Loucy (cell line): Measurements from ENCODE around the gene HOXC12.

Experiments
- H2AFZ ChIP-seq: fragments of 200-600 bp; sonication (generic); 2 replicates; pipeline ENCODE4 v1.6.0; 2016; ENCODE audit warnings: antibody characterized with exemption, mild to moderate bottlenecking, low read length, moderate library complexity
- H3F3A ChIP-seq: fragments of 200-600 bp; 2 replicates; pipeline ENCODE4 v1.6.0; 2016; ENCODE audit warnings: antibody characterized with exemption, low read depth, mild to moderate bottlenecking
- H3K27me3 ChIP-seq: fragments of 200-600 bp; sonication (generic); 2 replicates; pipeline ENCODE4 v1.6.1; 2014; ENCODE audit warnings: low read length, mild to moderate bottlenecking; ENCODE audit not compliant: insufficient read depth, poor library complexity, severe bottlenecking
- H3K36me3 ChIP-seq: fragments of 200-600 bp; sonication (generic); 2 replicates; pipeline ENCODE4 v1.6.1; 2016; ENCODE audit warnings: low read length; ENCODE audit not compliant: insufficient read depth
- H3K4me1 ChIP-seq: fragments of 200-600 bp; sonication (generic); 2 replicates; pipeline ENCODE4 v1.5.1; 2014; ENCODE audit warnings: low read length, mild to moderate bottlenecking; ENCODE audit not compliant: insufficient read depth, poor library complexity, severe bottlenecking
- H3K4me2 ChIP-seq: fragments of 200-600 bp; sonication (generic); 2 replicates; pipeline ENCODE4 v1.6.0; 2014; ENCODE audit warnings: antibody characterized with exemption, low read length, low read depth, mild to moderate bottlenecking; ENCODE audit not compliant: poor library complexity, severe bottlenecking
- H3K4me3 ChIP-seq: fragments of 200-600 bp; sonication (generic); 2 replicates; pipeline ENCODE4 v1.5.1; 2014; ENCODE audit warnings: low read length, mild to moderate bottlenecking, mixed read lengths; ENCODE audit not compliant: poor library complexity, severe bottlenecking
- H3K79me2 ChIP-seq: fragments of 200-600 bp; sonication (generic); 2 replicates; pipeline ENCODE4 v1.6.1; 2014; ENCODE audit warnings: low read length; ENCODE audit not compliant: insufficient read depth
- H3K9ac ChIP-seq: fragments of 200-600 bp; sonication (generic); 2 replicates; pipeline ENCODE4 v1.6.0; 2014; ENCODE audit warnings: mild to moderate bottlenecking, low read depth, low read length, moderate library complexity; ENCODE audit not compliant: poor library complexity, severe bottlenecking
- H3K9me2 ChIP-seq: fragments of 200-600 bp; sonication (generic); replicated peaks from 2 replicates; pipeline ENCODE4 v1.6.1; 2016; ENCODE audit warnings: low read depth, low read length, mixed read lengths
- H3K9me3 ChIP-seq: fragments of 200-600 bp; sonication (generic); 2 replicates; pipeline ENCODE4 v1.6.1; 2014; ENCODE audit warnings: mild to moderate bottlenecking, antibody characterized with exemption, low read length, low read depth; ENCODE audit not compliant: insufficient read depth
- H4K20me1 ChIP-seq: fragments of 200-600 bp; sonication (generic); 2 replicates; pipeline ENCODE4 v1.6.0; 2014; ENCODE audit warnings: antibody characterized with exemption, low read length, mild to moderate bottlenecking; ENCODE audit not compliant: insufficient read depth, poor library complexity, severe bottlenecking
- CTCF ChIP-seq: fragments of 200-600 bp; sonication (generic); conservative IDR thresholded peaks from 2 replicates; pipeline ENCODE4 v1.5.1; 2014; ENCODE audit warnings: mild to moderate bottlenecking, antibody characterized with exemption, low read length
- EZH2phosphoT487 ChIP-seq: fragments of 200-600 bp; IDR thresholded peaks from 2 replicates; pipeline ENCODE4 v1.6.1; 2018; ENCODE audit warnings: antibody characterized with exemption, mild to moderate bottlenecking, moderate library complexity, borderline replicate concordance

Gene HOXC12

GRCh38 chr12:54007538-54008259, 53.0 kb downstream of the HOXC12 start:
- no peaks in the 10 kb centered on the region for H3K27me3 ChIP-seq
- no peaks in the 10 kb centered on the region for H4K20me1 ChIP-seq
- TF ChIP-seq EZH2phosphoT487 (no peak), CTCF (no peak)

GRCh38 chr12:54008260-54008552, 53.5 kb downstream of the HOXC12 start:
- Histone ChIP-seq H3K4me2 (no peak overlapping the region), H3K79me2 (no peaks in the 10 kb centered on the region), H3K36me3 (no peaks in the 10 kb centered on the region), H3K27me3 (no peaks in the 10 kb centered on the region), H3K9me2 (no peaks in the 10 kb centered on the region), H2AFZ (no peak overlapping the region), H3K9me3 (no peaks in the 10 kb centered on the region), H3K9ac (no peak overlapping the region), H3K4me1 (peaks cover 30% of the 10 kb centered on the region), H3K4me3 (no peak overlapping the region), H3F3A (no peaks in the 10 kb centered on the region), H4K20me1 (no peaks in the 10 kb centered on the region)
- TF ChIP-seq CTCF = no peak
- no peak for TF ChIP-seq EZH2phosphoT487

More at GRCh38 chr12:54007538-54008259, 53.0 kb downstream of the HOXC12 start:
- Histone ChIP-seq H3K9me3 (no peaks in the 10 kb centered on the region), H3F3A (no peaks in the 10 kb centered on the region), H3K79me2 (no peaks in the 10 kb centered on the region), H3K4me2 (no peak overlapping the region), H3K36me3 (no peaks in the 10 kb centered on the region), H3K9me2 (no peaks in the 10 kb centered on the region), H2AFZ (no peak overlapping the region), H3K4me3 (no peak overlapping the region), H3K4me1 (peaks cover 25% of the 10 kb centered on the region), H3K9ac (no peak overlapping the region)
